H1 (cell line): ENCODE data around the gene RAB10. TPM values are rescaled to one million over a fixed set of nuclear protein-coding genes. Genes with fewer than 3 reads are reported as not detected.

ENCODE experiments used
- CTCF ChIA-PET: fragments of 300-600 bp; sonication (Branson Sonifier 250); formaldehyde crosslinking; loops from one replicate; lab custom pipeline; 2021; ENCODE audit not compliant: partially characterized antibody; lab: Charles Lee
- POLR2A ChIA-PET: fragments of 300-600 bp; sonication (Branson Sonifier 250); formaldehyde crosslinking; loops from one replicate; lab custom pipeline; 2021; ENCODE audit warnings: inconsistent platforms; ENCODE audit not compliant: partially characterized antibody; lab: Charles Lee
- DNase-seq, 2 experiments: peaks; one replicate each; pipeline versions ENCODE4 v3.0.0 to v3.0.0-alpha.2; 2010 to 2022; ENCODE audit warnings: low spot score in 2 of 2, low read depth in 1 of 2, mixed read lengths in 1 of 2
- FAIRE-seq: peaks from 2 replicates; lab custom pipeline; 2011; peaks lifted over from hg19 to GRCh38; lab: Jason Lieb, UNC
- H2AFZ ChIP-seq: 2 replicates; pipeline ENCODE4 v1.8.1; 2012; ENCODE audit warnings: low read length, inconsistent platforms
- H2AK5ac ChIP-seq: 2 replicates; pipeline ENCODE4 v1.6.1; 2013; ENCODE audit warnings: low read depth, low read length
- H2BK120ac ChIP-seq: replicated peaks from 2 replicates; pipeline ENCODE3; 2013; ENCODE audit warnings: low read depth, low read length, inconsistent platforms
- H2BK12ac ChIP-seq: 2 replicates; pipeline ENCODE4 v1.6.1; 2013; ENCODE audit warnings: low read depth, low read length
- H2BK15ac ChIP-seq: 2 replicates; pipeline ENCODE4 v1.6.1; 2013; ENCODE audit warnings: low read length
- H2BK20ac ChIP-seq: 2 replicates; pipeline ENCODE4 v1.6.1; 2013; ENCODE audit warnings: low read length
- H2BK5ac ChIP-seq: 2 replicates; pipeline ENCODE4 v1.6.1; 2013; ENCODE audit warnings: low read depth, low read length
- H3K14ac ChIP-seq: 2 replicates; pipeline ENCODE4 v1.6.1; 2013; ENCODE audit warnings: inconsistent platforms; ENCODE audit not compliant: insufficient read length
- H3K18ac ChIP-seq: 2 replicates; pipeline ENCODE4 v1.6.1; 2013; ENCODE audit warnings: low read length; ENCODE audit errors: extremely low read depth
- H3K23ac ChIP-seq: 2 replicates; pipeline ENCODE4 v1.6.1; 2013; ENCODE audit warnings: inconsistent platforms; ENCODE audit not compliant: insufficient read length
- H3K23me2 ChIP-seq: 2 replicates; pipeline ENCODE4 v1.6.1; 2013; ENCODE audit warnings: low read depth, low read length
- H3K27ac ChIP-seq: 2 replicates; pipeline ENCODE4 v1.6.1; 2011; ENCODE audit warnings: low read depth, low read length, inconsistent platforms
- H3K27me3 ChIP-seq, 4 experiments: replicated peaks in 1 of 4; 1 replicate in 1 of 4; 2 replicates in 3 of 4; pipeline versions ENCODE4 v1.6.1 to v1.8.1; 2011 to 2013; ENCODE audit warnings: low read length in 3 of 4, mild to moderate bottlenecking in 3 of 4, inconsistent platforms in 2 of 4, mixed read lengths in 2 of 4, moderate library complexity in 1 of 4; ENCODE audit not compliant: control insufficient read depth in 3 of 4, insufficient read depth in 3 of 4; ENCODE audit errors: extremely low read depth in 1 of 4
- H3K36me3 ChIP-seq, 4 experiments: 2 replicates each; pipeline versions ENCODE4 v1.6.1 to v1.8.1; 2011 to 2013; ENCODE audit warnings: mild to moderate bottlenecking in 4 of 4, low read length in 3 of 4, moderate library complexity in 2 of 4, control low read depth in 1 of 4, inconsistent platforms in 1 of 4; ENCODE audit not compliant: insufficient read depth in 4 of 4, control insufficient read depth in 2 of 4
- H3K4ac ChIP-seq: replicated peaks from 2 replicates; pipeline ENCODE3; 2013; ENCODE audit warnings: low read length, low read depth, mixed read lengths, inconsistent platforms; ENCODE audit not compliant: insufficient read length
- H3K4me1 ChIP-seq, 4 experiments: replicated peaks in 1 of 4; 1 replicate in 1 of 4; 2 replicates in 3 of 4; pipeline versions ENCODE4 v1.6.1 to v1.8.1; 2011 to 2013; ENCODE audit warnings: low read length in 3 of 4, inconsistent platforms in 2 of 4, mixed read lengths in 1 of 4; ENCODE audit not compliant: insufficient read depth in 4 of 4, control insufficient read depth in 3 of 4
- H3K4me2 ChIP-seq, 2 experiments: 2 replicates each; pipeline versions ENCODE4 v1.6.1 to v1.8.1; 2011 to 2013; ENCODE audit warnings: low read depth in 2 of 2, low read length in 2 of 2, control low read depth in 1 of 2, inconsistent platforms in 1 of 2, mild to moderate bottlenecking in 1 of 2; ENCODE audit not compliant: insufficient read depth in 1 of 2
- H3K4me3 ChIP-seq, 4 experiments: fragments of 200-600, 300-600 bp in 1 of 4; sonication (generic), shearing (Covaris generic), sonication (Bioruptor Twin) in 1 of 4; 2 replicates each; pipeline versions ENCODE4 v1.5.1 to v1.8.1; 2011 to 2016; ENCODE audit warnings: low read length in 4 of 4, low read depth in 3 of 4, control low read depth in 2 of 4, inconsistent platforms in 2 of 4, mild to moderate bottlenecking in 2 of 4, mixed read lengths in 1 of 4, moderate library complexity in 1 of 4; ENCODE audit not compliant: insufficient read depth in 2 of 4; ENCODE audit errors: extremely low read depth in 1 of 4
- H3K56ac ChIP-seq: replicated peaks from 2 replicates; pipeline ENCODE3; 2013; ENCODE audit warnings: low read depth, mild to moderate bottlenecking, mixed read lengths, low read length, inconsistent platforms; ENCODE audit not compliant: insufficient read length
- H3K79me1 ChIP-seq: 2 replicates; pipeline ENCODE4 v1.6.1; 2013; ENCODE audit warnings: low read depth, low read length, control low read depth
- H3K79me2 ChIP-seq, 2 experiments: 2 replicates each; pipeline versions ENCODE4 v1.6.1 to v1.8.1; 2012 to 2013; ENCODE audit warnings: low read length in 2 of 2, mild to moderate bottlenecking in 2 of 2, inconsistent platforms in 1 of 2; ENCODE audit not compliant: insufficient read depth in 2 of 2, control insufficient read depth in 1 of 2
- H3K9ac ChIP-seq, 4 experiments: replicated peaks in 1 of 4; 1 replicate in 1 of 4; 2 replicates in 3 of 4; pipeline versions ENCODE4 v1.6.1 to v1.8.1; 2011 to 2013; ENCODE audit warnings: low read depth in 3 of 4, low read length in 3 of 4, control low read depth in 2 of 4, mild to moderate bottlenecking in 2 of 4, moderate library complexity in 2 of 4, inconsistent platforms in 1 of 4; ENCODE audit errors: extremely low read depth in 1 of 4
- H3K9me3 ChIP-seq, 2 experiments: 2 replicates each; pipeline versions ENCODE4 v1.6.1 to v1.8.1; 2012 to 2013; ENCODE audit warnings: mild to moderate bottlenecking in 2 of 2, moderate library complexity in 2 of 2, control low read depth in 1 of 2, inconsistent platforms in 1 of 2, low read depth in 1 of 2, low read length in 1 of 2, mixed read lengths in 1 of 2; ENCODE audit not compliant: insufficient read depth in 2 of 2
- H4K20me1 ChIP-seq, 2 experiments: replicated peaks in 1 of 2; 2 replicates each; pipeline versions ENCODE3 to v1.8.1; 2011 to 2013; ENCODE audit warnings: inconsistent platforms in 2 of 2, low read length in 2 of 2, mild to moderate bottlenecking in 1 of 2; ENCODE audit not compliant: insufficient read depth in 2 of 2, control insufficient read depth in 1 of 2
- H4K5ac ChIP-seq: 2 replicates; pipeline ENCODE4 v1.6.1; 2013; ENCODE audit warnings: low read length, low read depth, mixed read lengths, inconsistent platforms; ENCODE audit not compliant: insufficient read length
- H4K8ac ChIP-seq: 2 replicates; pipeline ENCODE4 v1.8.0; 2013; ENCODE audit warnings: mild to moderate bottlenecking, moderate library complexity, low read length, inconsistent platforms; ENCODE audit not compliant: insufficient read depth; ENCODE audit errors: extremely low read depth
- H4K91ac ChIP-seq: replicated peaks from 2 replicates; pipeline ENCODE3; 2013; ENCODE audit warnings: low read length, mixed read lengths, inconsistent platforms; ENCODE audit not compliant: insufficient read length
- ASH2L ChIP-seq: fragments of 200-600, 300-600 bp; sonication (generic); IDR thresholded peaks from one replicate; pipeline ENCODE4 v1.7.1; 2017; ENCODE audit warnings: low read length
- CEBPB ChIP-seq: IDR thresholded peaks from 2 replicates; pipeline ENCODE4 v1.6.1; 2012; ENCODE audit warnings: low read depth, low read length
- EP300 ChIP-seq, 2 experiments: IDR thresholded peaks; 1 replicate in 1 of 2; 2 replicates in 1 of 2; pipeline ENCODE4 v1.6.1; 2011 to 2012; ENCODE audit warnings: low read depth in 2 of 2, low read length in 2 of 2, mild to moderate bottlenecking in 2 of 2, borderline replicate concordance in 1 of 2, inconsistent platforms in 1 of 2, moderate library complexity in 1 of 2
- KDM1A ChIP-seq: fragments of 200-600, 300-600 bp; sonication (generic); IDR thresholded peaks from 2 replicates; pipeline ENCODE4 v1.7.1; 2016; ENCODE audit warnings: mild to moderate bottlenecking, low read length, borderline replicate concordance
- NANOG ChIP-seq: IDR thresholded peaks from 2 replicates; pipeline ENCODE4 v1.6.1; 2011; ENCODE audit warnings: low read length, low read depth, mild to moderate bottlenecking, inconsistent platforms; ENCODE audit not compliant: insufficient read depth, poor library complexity, severe bottlenecking
- POU5F1 ChIP-seq: IDR thresholded peaks from 2 replicates; pipeline ENCODE4 v1.6.1; 2011; ENCODE audit warnings: low read depth, mild to moderate bottlenecking, low read length, moderate library complexity
- SAP30 ChIP-seq: fragments of 300-600 bp; sonication (generic); IDR thresholded peaks from 2 replicates; pipeline ENCODE4 v1.7.1; 2012; ENCODE audit warnings: low read length, moderate library complexity, mild to moderate bottlenecking, inconsistent platforms; ENCODE audit not compliant: insufficient read depth, insufficient replicate concordance
- SIRT6 ChIP-seq: IDR thresholded peaks from one replicate; pipeline ENCODE4 v1.7.1; 2012; ENCODE audit warnings: low read length, inconsistent platforms
- WGBS, 2 experiments: shearing (Covaris generic) in 1 of 2; methylation state at CpG; one replicate each; pipeline versions ENCODE4 v1.1.6 to v1.1.7; 2013 to 2015; ENCODE audit warnings: low lambda C conversion rate in 2 of 2, mixed read lengths in 2 of 2, inconsistent platforms in 1 of 2, low coverage in 1 of 2, missing lambda C conversion rate in 1 of 2; ENCODE audit not compliant: insufficient replicate concordance in 2 of 2, insufficient coverage in 1 of 2, insufficient read length in 1 of 2; ENCODE audit errors: extremely low coverage in 1 of 2, missing lambda C conversion rate in 1 of 2; 5-methylcytosine and 5-hydroxymethylcytosine counted together
- polyA plus RNA-seq, 7 experiments: library from polyadenylated mRNA; depleted of rRNA in 3 of 7; stranded (reverse) in 5 of 7; unstranded in 2 of 7; fragments of >200 nt in 5 of 7; fragments of 200-250 nt in 2 of 7; gene quantifications; 1 replicate in 5 of 7; 2 replicates in 1 of 7; 4 replicates in 1 of 7; pipeline versions ENCODE4 v1.2.1 to v1.2.3, GENCODE V29; 2011 to 2013; ENCODE audit warnings: missing spikeins in 2 of 7, mixed read lengths in 2 of 7
- total RNA-seq: library from RNA; stranded (reverse); fragmentation: NEBNext Ultra II Directional; extraction: Animal tissue kit (Norgen Biotek cat#: 25700); gene quantifications from 2 replicates; pipeline ENCODE4 v1.2.1, GENCODE V29; 2021
- TF ChIP-seq, protein P1 (sequence below): IDR thresholded peaks from 2 replicates; pipeline ENCODE4 v1.6.1; 2012; ENCODE audit warnings: inconsistent platforms
- TF ChIP-seq, protein P2 (sequence below): IDR thresholded peaks from 2 replicates; pipeline ENCODE4 v1.6.1; 2012; ENCODE audit warnings: low read length, inconsistent platforms

Gene RAB10
- total and polyA plus RNA-seq, 2 of the 8 experiments (the other 6 are each of a cell fraction or from before 2014, with no cell fraction given) = 42.6 to 136 TPM

DNA sequence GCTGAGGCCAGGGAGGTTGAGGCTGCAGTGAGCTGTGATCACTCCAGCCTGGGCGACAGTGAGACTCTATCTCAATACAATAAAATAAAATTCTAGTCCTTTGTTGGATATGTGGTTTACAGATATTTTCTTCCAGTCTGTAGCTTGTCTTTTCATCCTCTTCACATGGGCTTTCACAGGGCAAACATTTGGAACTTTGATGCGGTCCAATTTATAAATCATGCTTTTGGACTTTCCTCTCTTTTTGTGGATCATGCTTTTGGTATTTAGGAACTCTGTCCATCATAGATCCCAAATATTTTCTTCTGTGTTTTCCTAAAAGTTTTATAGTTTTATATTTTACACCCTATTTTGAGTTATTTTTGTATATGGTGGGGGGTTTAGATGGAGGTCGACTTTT is 14.9 kb downstream of the RAB10 start:
- Histone ChIP-seq H3K27me3 (no peaks in the 10 kb centered on the region), H3K23me2 (no peaks in the 10 kb centered on the region), H3K79me2 (peaks cover 28 to 97% of the 10 kb centered on the region in 2 experiments), H3K79me1 (no peaks in the 10 kb centered on the region; the same call in 1 of the 2 replicates), H3K14ac (no peak overlapping the region), H3K18ac (no peak overlapping the region), H2BK12ac (no peak overlapping the region), H2BK15ac (no peak overlapping the region), H3K4ac (no peak overlapping the region), H3K27ac (no peak overlapping the region), H4K5ac (no peak overlapping the region), H4K20me1 (peaks cover 6 to 13% of the 10 kb centered on the region in 2 experiments), H2AK5ac (no peak overlapping the region), H3K36me3 (no peaks in the 10 kb centered on the region), H2BK20ac (no peak overlapping the region), H3K9me3 (no peaks in the 10 kb centered on the region), H3K9ac (no peak overlapping the region), H2BK120ac (no peak overlapping the region), H3K56ac (no peak overlapping the region), H3K4me2 (no peak overlapping the region), H3K23ac (no peak overlapping the region), H4K8ac (no peak overlapping the region), H2BK5ac (no peak overlapping the region), H4K91ac (no peak overlapping the region), H2AFZ (no peak overlapping the region), H3K4me1 (peaks cover 0 to 6% (median 2%) of the 10 kb centered on the region in 4 experiments; a peak in 2 of 7 replicates), H3K4me3 (no peak overlapping the region)
- POLR2A ChIA-PET = interaction anchor here (2.1 kb wide), 1 partner anchor 13 kb away, joined by 16 read pairs; the partner anchor contains the start of gene RAB10
- TF ChIP-seq, protein P1, sequence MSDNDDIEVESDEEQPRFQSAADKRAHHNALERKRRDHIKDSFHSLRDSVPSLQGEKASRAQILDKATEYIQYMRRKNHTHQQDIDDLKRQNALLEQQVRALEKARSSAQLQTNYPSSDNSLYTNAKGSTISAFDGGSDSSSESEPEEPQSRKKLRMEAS = no peak
- TF ChIP-seq ASH2L = no peak
- TF ChIP-seq POU5F1 = no peak
- no peak for TF ChIP-seq CEBPB
- TF ChIP-seq SIRT6 = no peak
- TF ChIP-seq, protein P2, sequence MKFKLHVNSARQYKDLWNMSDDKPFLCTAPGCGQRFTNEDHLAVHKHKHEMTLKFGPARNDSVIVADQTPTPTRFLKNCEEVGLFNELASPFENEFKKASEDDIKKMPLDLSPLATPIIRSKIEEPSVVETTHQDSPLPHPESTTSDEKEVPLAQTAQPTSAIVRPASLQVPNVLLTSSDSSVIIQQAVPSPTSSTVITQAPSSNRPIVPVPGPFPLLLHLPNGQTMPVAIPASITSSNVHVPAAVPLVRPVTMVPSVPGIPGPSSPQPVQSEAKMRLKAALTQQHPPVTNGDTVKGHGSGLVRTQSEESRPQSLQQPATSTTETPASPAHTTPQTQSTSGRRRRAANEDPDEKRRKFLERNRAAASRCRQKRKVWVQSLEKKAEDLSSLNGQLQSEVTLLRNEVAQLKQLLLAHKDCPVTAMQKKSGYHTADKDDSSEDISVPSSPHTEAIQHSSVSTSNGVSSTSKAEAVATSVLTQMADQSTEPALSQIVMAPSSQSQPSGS = no peak
- no peak for TF ChIP-seq NANOG
- TF ChIP-seq SAP30 = no peak
- TF ChIP-seq KDM1A = no peak
- no peak for TF ChIP-seq EP300 (IDR thresholded peaks at IDR 0.05; ENCODE audit: borderline replicate concordance in 1 of 2, low read depth in 2 of 2, low read length in 2 of 2)
- 91% methylated on average over 3 of the region's 3 CpGs; no CpG with 5 or more reads in 1 of the 2 experiments for WGBS, 2 experiments
- FAIRE-seq = no peak
- CTCF ChIA-PET = interaction anchor here (1.3 kb wide), 1 partner anchor 11 kb away, joined by 3 read pairs; no protein-coding TSS in a partner anchor
- no peak for DNase-seq
